T-helper 1 cell treated with Interleukin-12 subunit alpha and Interleukin-12 subunit beta and Interleukin-4 antibody, amounts not matched to agents 30 ng/mL and 1 ng/mL, for 36 hours (primary cell): ENCODE results near the gene CNTNAP4. TPM values are rescaled to one million over a fixed set of nuclear protein-coding genes. Genes with fewer than 3 reads are reported as not detected.

Experiments used
- intact Hi-C: fragments of 100-400 bp; cut with micrococcal nuclease; formaldehyde crosslinking; loops from one replicate; pipeline ENCODE4 v1.15.1; 2024
- total RNA-seq: library from RNA; stranded (reverse); gene quantifications from 2 replicates; pipeline ENCODE4 v1.2.3, GENCODE V29; 2022

Gene CNTNAP4
- total RNA-seq, 1 donor from 2014 or later, result not detected

- intact Hi-C loops, result no loop called here
Measured at GRCh38 chr16:76389126-76389525, 111.9 kb downstream of the CNTNAP4 start.

- intact Hi-C loops, result no loop called here
Measured at GRCh38 chr16:76390476-76390875, 113.3 kb downstream of the CNTNAP4 start.

GRCh38 chr16:76396977-76397376 is 119.8 kb downstream of the CNTNAP4 start:
- intact Hi-C loops, result no loop called here

DNA sequence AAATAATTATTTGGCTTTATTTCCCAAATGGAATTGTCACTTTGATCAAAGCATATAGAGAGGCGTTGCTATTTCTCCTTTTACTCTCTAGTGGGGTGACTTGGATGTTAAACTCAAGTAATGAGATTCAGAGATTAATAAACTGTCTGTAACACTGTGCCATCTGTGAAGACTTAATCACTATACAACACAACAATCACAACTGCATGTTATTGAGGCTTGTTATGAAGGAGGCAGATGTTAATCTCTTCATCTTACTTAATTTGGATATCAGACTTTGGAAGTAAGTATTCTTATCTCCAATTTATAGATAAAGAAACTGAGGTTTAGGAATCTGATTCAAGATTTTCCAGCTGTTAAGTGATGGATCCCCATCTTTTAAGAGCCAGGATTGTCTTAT is 132.5 kb downstream of the CNTNAP4 start:
- intact Hi-C loops, result no loop called here

GRCh38 chr16:76421571-76421970 is 144.4 kb downstream of the CNTNAP4 start:
- intact Hi-C loops, result no loop called here

GRCh38 chr16:76428858-76429257 is 151.7 kb downstream of the CNTNAP4 start:
- intact Hi-C loops, result no loop called here

GRCh38 chr16:76441391-76441790 is 164.2 kb downstream of the CNTNAP4 start:
- intact Hi-C loops, result no loop called here

DNA sequence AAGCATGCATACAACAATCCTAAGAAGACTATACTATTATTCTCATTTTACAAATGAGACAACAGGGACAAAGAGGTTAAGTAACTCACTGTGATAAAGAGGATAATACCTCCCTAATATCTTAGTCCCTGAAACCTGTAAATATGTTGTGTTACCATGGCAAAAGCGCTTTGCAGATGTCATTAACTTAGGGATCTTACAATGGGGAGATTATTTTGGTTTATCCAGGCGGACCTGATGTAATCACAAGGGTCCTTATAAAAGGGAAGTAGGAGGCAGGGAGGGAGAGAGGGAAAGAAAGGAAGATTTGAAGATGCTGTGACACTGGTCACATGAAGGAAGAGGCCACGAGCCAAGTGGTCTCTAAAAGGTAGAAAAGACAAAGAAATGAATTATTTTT is 164.7 kb downstream of the CNTNAP4 start:
- intact Hi-C loops, result no loop called here

DNA sequence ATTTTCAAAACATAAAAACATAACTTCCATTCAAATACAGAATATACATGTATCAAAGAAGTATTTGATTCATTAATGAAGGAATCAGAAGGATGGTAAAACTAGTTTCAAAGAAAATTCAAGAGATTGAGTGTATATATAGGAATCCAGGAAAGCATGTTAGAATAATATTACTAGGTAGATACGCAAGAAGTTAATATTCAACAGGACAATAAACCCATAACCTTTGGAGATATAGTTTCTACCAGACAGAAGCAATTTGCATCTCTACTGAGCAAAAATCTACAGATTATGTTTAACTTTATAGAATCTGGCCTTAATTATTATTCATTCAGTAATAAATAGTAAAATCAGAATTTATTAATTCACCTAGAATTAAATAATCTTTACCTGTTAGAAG is 166.8 kb downstream of the CNTNAP4 start:
- intact Hi-C loops, result no loop called here

- intact Hi-C loops, result no loop called here
Measured at GRCh38 chr16:76444832-76445231, 167.6 kb downstream of the CNTNAP4 start.

GRCh38 chr16:76445815-76446214 is 168.6 kb downstream of the CNTNAP4 start:
- intact Hi-C loops, result no loop called here

- intact Hi-C loops, result no loop called here
Measured at GRCh38 chr16:76446251-76446650, 169.1 kb downstream of the CNTNAP4 start.

DNA sequence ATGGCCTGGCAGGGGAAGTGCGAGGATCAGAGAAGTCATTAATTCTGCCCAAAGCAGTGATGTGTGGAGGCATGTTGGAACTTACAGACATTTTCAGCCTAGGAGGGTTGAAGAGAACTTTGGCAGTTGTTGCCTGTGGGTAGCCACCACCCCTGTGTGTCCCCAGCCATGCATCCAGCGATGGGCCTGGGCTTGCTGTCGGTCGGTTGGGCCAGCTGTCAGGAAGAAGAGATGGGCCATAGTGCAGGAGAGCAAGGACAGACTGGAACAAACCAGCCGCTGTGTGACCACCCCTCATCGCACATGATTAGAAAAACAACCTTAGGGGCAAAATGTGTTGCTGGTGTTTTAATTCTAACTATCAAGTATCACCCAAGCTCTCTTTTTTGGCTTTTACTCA is 173.7 kb downstream of the CNTNAP4 start:
- intact Hi-C loops, result no loop called here

DNA sequence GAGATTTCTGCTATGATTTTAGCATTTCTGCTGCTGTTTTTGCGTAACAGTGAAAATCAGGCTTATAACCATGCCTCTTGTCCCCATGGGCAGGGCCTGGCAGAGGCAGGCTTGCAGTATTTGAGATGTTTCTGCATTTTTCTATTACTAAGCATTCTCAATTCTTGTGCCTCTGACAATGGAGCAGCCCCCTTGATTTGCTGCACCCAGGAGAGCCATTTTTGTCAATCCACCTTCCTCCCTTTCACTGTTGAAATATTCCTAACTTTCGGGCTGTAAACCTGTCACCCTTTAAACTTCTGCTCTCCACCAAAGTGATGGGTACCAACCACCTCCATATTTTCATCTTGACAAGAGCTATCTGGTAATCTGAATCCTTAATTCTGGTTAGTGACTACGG is 178.1 kb downstream of the CNTNAP4 start:
- intact Hi-C loops, result no loop called here

- intact Hi-C loops, result no loop called here
Measured at GRCh38 chr16:76456016-76456415, 178.8 kb downstream of the CNTNAP4 start.

DNA sequence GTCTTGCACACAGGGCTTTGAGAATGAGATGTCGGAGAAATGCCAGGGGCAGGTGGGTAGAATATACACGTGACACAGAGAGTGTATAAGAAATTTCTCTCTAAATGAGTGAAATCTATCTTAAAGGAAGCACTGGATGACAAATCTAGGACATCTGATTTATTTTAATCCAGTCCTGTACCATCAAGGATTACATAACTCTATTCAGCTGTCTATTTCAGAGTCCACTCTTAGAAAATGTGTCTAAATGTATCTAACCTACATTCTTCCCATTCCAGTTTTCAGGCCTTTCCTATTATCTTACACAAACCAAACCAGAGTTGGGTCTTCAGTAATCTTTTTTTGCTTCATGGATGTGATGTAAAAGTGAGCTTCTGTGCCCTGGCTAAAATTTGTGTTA is 181.9 kb downstream of the CNTNAP4 start:
- intact Hi-C loops, result no loop called here

DNA sequence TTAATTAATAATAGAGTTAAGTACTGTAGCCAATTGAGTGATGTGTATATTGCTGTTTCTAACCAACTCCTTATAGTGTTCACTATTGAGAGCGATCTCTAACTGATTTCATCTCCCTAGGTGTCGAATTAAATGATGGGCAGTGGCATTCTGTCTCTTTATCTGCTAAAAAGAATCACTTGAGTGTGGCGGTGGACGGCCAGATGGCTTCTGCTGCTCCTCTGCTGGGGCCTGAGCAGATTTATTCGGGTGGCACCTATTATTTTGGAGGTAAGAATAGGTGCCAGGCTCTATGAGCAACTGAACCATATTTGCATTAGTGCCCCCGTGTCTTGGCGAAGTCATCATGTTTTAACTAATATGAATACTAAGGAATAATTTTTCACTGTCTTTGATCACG is 184.6 kb downstream of the CNTNAP4 start:
- intact Hi-C loops, result no loop called here

GRCh38 chr16:76464955-76465620 is 187.9 kb downstream of the CNTNAP4 start:
- intact Hi-C loops, result no loop called here

DNA sequence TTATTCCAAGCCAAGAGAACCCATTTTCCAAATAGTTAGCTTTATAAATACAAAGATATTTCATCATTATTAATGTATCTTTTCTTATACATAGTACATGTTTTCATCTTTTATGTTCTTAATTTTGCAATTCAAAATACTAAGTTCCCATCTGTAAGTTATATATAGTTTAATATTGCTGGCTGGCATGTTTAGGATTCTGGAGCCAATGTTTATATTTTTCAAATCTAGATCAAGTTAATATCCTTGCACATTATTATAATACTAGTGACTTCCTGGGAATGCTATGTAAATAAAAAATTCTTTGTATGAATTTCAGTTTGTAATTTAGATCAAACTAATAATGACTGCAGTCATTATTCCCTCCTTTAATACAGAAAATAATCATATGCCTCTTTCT is 189.7 kb downstream of the CNTNAP4 start:
- intact Hi-C loops, result no loop called here

DNA sequence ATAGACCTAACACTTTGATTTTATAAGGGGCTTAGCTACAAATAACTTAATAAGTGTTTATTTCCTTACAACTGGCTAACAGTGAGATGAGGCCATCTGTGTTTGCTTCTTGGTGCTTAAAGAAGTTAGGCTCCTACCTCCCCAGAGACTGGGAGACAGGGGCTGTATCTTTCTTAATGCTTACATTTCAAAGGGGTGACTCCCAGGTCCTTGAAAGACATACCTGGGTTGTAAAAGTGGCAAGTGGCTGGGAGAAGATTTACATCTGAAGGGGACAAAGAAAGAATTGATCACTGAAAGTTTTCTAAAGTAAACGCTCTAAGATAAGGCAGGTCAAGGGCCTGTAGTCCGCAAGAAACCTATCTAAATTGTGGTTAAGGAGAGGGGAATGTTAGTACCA is 196.8 kb downstream of the CNTNAP4 start:
- intact Hi-C loops, result no loop called here

DNA sequence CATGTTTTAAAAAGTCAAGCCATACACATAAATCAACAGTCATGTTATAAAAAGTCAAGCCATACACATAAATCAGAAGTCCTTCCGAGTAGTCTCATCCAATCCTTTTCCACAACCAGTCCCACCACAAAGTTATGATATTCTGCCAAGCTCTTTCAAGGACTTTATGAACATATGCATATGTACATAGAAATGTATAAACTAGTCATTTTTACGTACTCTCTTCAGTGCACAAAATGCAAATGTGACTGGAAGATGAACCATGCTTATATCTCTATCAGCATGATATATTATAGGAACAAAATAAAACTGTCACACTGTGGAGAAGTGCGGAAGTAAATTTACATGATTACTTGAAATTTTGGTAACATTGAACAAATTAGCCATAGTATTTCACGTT is 200.9 kb downstream of the CNTNAP4 start:
- intact Hi-C loops, result no loop called here

- intact Hi-C loops, result no loop called here
Measured at GRCh38 chr16:76483307-76483909, 206.2 kb downstream of the CNTNAP4 start.

GRCh38 chr16:76484020-76484419 is 206.8 kb downstream of the CNTNAP4 start:
- intact Hi-C loops, result no loop called here
